ENCODE data around the gene NHLH1.

GRCh38 chr1:160342526-160342925 is 24.3 kb upstream of the NHLH1 start:
- no peak for TF ChIP-seq CTCF (IDR thresholded peaks at IDR 0.05; ENCODE audit: low read depth, low read length, missing input control)
- TF ChIP-seq REST (IDR thresholded peaks at IDR 0.05): no peak
- no peak for TF ChIP-seq TAF1 (conservative IDR thresholded peaks at IDR 0.05)
- TF ChIP-seq ATF3 (IDR thresholded peaks at IDR 0.05): no peak
- no peak for TF ChIP-seq YY1 (IDR thresholded peaks at IDR 0.05)

Measured in liver (tissue), 3 donors.